ENCODE data around the gene CEP43.

The CEP43 gene

DNA sequence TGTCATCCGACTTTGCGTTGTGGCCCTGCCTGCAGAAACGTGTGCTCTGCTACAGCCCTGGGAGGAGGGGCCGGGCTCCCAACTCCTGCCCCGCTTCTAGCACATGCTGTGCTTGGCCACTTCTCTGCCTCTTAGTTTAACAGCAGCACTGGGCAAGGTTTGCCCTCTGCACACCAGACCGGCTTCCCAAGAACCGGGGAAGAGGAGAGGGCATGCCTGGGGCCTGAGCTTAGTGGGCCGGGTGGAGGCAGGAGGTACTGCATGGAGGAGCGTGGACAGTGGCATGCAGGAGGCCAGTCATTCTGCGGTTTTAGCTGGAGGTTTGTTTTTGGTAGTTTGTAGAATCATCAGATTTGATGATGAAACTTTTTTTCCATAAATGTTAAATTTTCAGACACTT lies 45.5 kb downstream of the CEP43 start:
- no peaks in the 10 kb centered on the region for H3K27me3 ChIP-seq (replicated peaks; ENCODE audit: control insufficient read depth, insufficient read depth, low read length)
- H3K36me3 ChIP-seq (ENCODE audit: control insufficient read depth, insufficient read depth, low read length): no peaks in the 10 kb centered on the region; the same call in 1 of the 2 replicates
- no peak for DNase-seq (ENCODE audit: extremely low read depth, insufficient read length)
- TF ChIP-seq, protein P1, sequence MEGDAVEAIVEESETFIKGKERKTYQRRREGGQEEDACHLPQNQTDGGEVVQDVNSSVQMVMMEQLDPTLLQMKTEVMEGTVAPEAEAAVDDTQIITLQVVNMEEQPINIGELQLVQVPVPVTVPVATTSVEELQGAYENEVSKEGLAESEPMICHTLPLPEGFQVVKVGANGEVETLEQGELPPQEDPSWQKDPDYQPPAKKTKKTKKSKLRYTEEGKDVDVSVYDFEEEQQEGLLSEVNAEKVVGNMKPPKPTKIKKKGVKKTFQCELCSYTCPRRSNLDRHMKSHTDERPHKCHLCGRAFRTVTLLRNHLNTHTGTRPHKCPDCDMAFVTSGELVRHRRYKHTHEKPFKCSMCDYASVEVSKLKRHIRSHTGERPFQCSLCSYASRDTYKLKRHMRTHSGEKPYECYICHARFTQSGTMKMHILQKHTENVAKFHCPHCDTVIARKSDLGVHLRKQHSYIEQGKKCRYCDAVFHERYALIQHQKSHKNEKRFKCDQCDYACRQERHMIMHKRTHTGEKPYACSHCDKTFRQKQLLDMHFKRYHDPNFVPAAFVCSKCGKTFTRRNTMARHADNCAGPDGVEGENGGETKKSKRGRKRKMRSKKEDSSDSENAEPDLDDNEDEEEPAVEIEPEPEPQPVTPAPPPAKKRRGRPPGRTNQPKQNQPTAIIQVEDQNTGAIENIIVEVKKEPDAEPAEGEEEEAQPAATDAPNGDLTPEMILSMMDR (IDR thresholded peaks at IDR 0.05; ENCODE audit: insufficient read depth, low read length, poor library complexity, severe bottlenecking): no peak
- H3K4me3 ChIP-seq (replicated peaks; ENCODE audit: low read depth, low read length): no peak overlapping the region

DNA sequence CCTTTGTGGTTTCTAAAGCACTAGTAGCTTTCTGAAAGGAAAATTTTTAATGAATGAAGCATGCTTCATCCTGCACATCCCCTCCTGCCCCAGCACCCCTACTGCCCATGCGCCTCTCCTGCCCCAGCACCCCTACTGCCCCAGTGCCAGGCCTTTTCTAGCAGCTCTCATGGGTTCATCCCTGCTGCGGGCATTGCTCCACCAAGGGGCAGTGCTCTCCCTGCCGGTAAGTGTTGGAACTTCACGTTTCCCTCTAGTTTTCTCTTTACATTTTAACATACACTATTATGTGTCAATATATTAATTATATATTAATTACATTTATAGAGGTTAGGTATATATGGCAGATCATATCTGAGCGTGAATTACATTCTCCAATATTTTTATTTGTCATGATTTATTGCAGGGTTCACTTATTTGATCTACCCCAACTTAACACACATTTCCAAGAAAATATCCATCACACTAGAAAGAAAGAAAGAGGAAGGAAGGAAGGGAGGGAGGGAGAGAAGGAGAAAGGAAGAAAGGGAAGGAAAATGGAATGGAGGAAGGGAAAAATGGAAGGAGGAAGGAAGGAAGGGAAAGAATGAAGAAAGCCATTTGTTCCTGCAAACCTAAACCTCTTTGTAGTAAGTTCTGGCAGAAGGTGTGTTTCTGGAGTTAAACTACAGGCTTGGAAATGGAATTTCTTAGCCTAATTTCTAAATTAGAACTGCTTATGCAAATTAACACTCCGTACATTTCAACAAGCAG lies 46.8 kb downstream of the CEP43 start:
- TF ChIP-seq, protein P1 (IDR thresholded peaks at IDR 0.05; ENCODE audit: insufficient read depth, low read length, poor library complexity, severe bottlenecking): peak; percentile 20
- Histone ChIP-seq H3K27me3 (replicated peaks; ENCODE audit: control insufficient read depth, insufficient read depth, low read length) (no peaks in the 10 kb centered on the region), H3K36me3 (ENCODE audit: control insufficient read depth, insufficient read depth, low read length) (no peaks in the 10 kb centered on the region; the same call in 1 of the 2 replicates), H3K4me3 (replicated peaks; ENCODE audit: low read depth, low read length) (no peak overlapping the region)
- DNase-seq (ENCODE audit: extremely low read depth, insufficient read length): no peak

DNA sequence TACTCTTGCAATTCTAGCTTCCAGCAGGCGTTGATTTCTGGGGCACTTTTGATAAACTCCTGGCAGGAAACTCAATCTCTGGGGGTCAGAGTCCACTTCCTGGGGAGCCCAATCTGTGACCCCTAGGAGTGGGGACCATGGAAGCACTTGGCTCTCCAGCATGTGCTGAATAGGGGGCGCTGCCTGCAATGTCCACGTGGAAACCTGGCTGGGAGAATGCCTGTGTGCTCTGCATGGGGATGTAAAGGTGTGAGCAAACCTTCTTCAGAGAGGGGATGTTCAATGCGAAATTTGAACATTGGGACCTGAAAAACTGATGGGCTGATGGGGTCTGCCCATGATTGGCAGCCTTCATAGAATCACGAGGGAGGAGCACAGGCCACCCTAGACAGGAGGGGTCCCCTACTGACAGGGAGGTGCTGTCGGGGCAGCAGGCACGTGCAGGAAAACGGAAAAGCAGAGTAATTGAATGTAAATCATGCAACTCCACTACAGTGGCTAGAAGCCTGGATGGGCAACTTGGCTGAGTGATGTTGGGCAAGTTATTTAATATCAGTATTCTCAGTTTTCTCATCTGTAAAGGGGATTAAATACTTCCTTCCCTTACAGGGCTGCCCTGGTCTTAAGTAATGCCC lies 47.8 kb downstream of the CEP43 start:
- Histone ChIP-seq H3K27me3 (replicated peaks; ENCODE audit: control insufficient read depth, insufficient read depth, low read length) (no peaks in the 10 kb centered on the region), H3K4me3 (replicated peaks; ENCODE audit: low read depth, low read length) (no peak overlapping the region), H3K36me3 (ENCODE audit: control insufficient read depth, insufficient read depth, low read length) (no peaks in the 10 kb centered on the region; the same call in 1 of the 2 replicates)
- peak; percentile 32 for DNase-seq (ENCODE audit: extremely low read depth, insufficient read length)
- TF ChIP-seq, protein P1 (IDR thresholded peaks at IDR 0.05; ENCODE audit: insufficient read depth, low read length, poor library complexity, severe bottlenecking): peak; percentile 32

- peak; percentile 56 for DNase-seq (ENCODE audit: extremely low read depth, insufficient read length)
Measured at GRCh38 chr6:167047554-167047953, 48.4 kb downstream of the CEP43 start.

More at GRCh38 chr6:167047554-167047953, 48.4 kb downstream of the CEP43 start:
- peak overlapping the region; percentile 13; the same call in 1 of the 2 replicates for H3K4me3 ChIP-seq (replicated peaks; ENCODE audit: low read depth, low read length)
- H3K36me3 ChIP-seq (ENCODE audit: control insufficient read depth, insufficient read depth, low read length): no peaks in the 10 kb centered on the region; the same call in 1 of the 2 replicates
- TF ChIP-seq, protein P1 (IDR thresholded peaks at IDR 0.05; ENCODE audit: insufficient read depth, low read length, poor library complexity, severe bottlenecking): no peak
- H3K27me3 ChIP-seq (replicated peaks; ENCODE audit: control insufficient read depth, insufficient read depth, low read length): no peaks in the 10 kb centered on the region

All from GM06990 (cell line).